ENCODE data around the gene EFCAB11.

EFCAB11 gene

DNA sequence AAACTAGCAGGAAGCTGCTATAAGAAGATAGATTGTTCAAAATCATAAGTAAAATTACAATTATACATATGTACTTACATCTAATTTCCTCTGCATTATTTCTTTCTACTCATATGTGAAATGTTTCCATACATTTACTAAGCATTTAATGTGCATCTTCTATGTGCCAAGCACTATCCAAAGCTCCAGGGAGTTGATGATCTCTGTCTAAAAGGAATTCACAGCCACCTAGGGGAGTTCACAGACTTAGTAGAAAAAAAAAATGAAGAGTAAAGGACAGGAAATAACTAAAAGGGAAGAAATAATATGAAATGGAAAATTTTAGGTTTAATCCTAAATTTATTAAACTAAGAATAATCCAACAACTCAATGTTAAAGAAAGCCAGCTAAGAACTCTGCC is 91.7 kb downstream of the EFCAB11 start:
- Histone ChIP-seq H3K4me3 (ENCODE audit: low read length) (no peak overlapping the region), H3K4me2 (ENCODE audit: low read depth, low read length) (no peak overlapping the region), H3K9me2 (replicated peaks; ENCODE audit: insufficient read depth, low read length) (no peaks in the 10 kb centered on the region), H3K4me1 (ENCODE audit: low read length) (no peaks in the 10 kb centered on the region), H2AFZ (ENCODE audit: low read length) (no peak overlapping the region), H3K27ac (ENCODE audit: low read length) (no peak overlapping the region), H3F3A (ENCODE audit: insufficient read depth, low read length) (no peaks in the 10 kb centered on the region), H3K79me2 (ENCODE audit: low read length) (no peaks in the 10 kb centered on the region), H3K9ac (ENCODE audit: low read length) (no peak overlapping the region), H3K27me3 (replicated peaks; ENCODE audit: insufficient read depth, low read length) (no peaks in the 10 kb centered on the region), H4K20me1 (ENCODE audit: insufficient read depth, low read length) (no peaks in the 10 kb centered on the region), H3K36me3 (replicated peaks; ENCODE audit: insufficient read depth, low read length) (no peaks in the 10 kb centered on the region), H3K9me3 (replicated peaks; ENCODE audit: insufficient read depth, low read length) (no peaks in the 10 kb centered on the region)
- DNase-seq: no peak
- no peak for TF ChIP-seq EZH2phosphoT487 (IDR thresholded peaks at IDR 0.05; ENCODE audit: low read length)
- TF ChIP-seq, protein P1, sequence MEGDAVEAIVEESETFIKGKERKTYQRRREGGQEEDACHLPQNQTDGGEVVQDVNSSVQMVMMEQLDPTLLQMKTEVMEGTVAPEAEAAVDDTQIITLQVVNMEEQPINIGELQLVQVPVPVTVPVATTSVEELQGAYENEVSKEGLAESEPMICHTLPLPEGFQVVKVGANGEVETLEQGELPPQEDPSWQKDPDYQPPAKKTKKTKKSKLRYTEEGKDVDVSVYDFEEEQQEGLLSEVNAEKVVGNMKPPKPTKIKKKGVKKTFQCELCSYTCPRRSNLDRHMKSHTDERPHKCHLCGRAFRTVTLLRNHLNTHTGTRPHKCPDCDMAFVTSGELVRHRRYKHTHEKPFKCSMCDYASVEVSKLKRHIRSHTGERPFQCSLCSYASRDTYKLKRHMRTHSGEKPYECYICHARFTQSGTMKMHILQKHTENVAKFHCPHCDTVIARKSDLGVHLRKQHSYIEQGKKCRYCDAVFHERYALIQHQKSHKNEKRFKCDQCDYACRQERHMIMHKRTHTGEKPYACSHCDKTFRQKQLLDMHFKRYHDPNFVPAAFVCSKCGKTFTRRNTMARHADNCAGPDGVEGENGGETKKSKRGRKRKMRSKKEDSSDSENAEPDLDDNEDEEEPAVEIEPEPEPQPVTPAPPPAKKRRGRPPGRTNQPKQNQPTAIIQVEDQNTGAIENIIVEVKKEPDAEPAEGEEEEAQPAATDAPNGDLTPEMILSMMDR (IDR thresholded peaks at IDR 0.05; ENCODE audit: low read length): no peak
- TF ChIP-seq EZH2 (optimal IDR thresholded peaks at IDR 0.05; ENCODE audit: low read depth, low read length): no peak

DNA sequence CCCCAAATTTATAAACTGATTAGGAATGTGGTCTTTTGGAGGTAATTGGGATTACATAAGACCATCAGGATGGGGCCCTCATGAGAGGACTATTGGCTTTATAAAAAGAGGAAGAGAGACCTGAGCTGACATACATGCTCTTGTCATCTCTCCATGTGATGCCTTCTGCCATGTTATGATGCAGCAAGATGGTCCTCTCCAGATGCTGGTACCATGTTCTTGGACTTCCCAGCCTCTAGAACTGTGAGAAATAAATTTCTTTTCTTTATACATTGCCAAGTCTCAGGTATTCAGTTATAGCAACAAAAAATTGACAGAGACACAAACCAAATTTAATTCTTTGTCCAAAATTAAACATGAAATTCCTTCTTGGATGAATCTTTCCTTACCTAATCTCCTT is 92.9 kb downstream of the EFCAB11 start:
- DNase-seq: no peak
- H3K9ac ChIP-seq (ENCODE audit: low read length): no peak overlapping the region
- no peak overlapping the region for H2AFZ ChIP-seq (ENCODE audit: low read length)
- no peak for TF ChIP-seq EZH2phosphoT487 (IDR thresholded peaks at IDR 0.05; ENCODE audit: low read length)
- no peak for TF ChIP-seq EZH2 (optimal IDR thresholded peaks at IDR 0.05; ENCODE audit: low read depth, low read length)
- TF ChIP-seq, protein P1 (IDR thresholded peaks at IDR 0.05; ENCODE audit: low read length): no peak
- H3K27ac ChIP-seq (ENCODE audit: low read length): no peak overlapping the region
- no peaks in the 10 kb centered on the region for H3K27me3 ChIP-seq (replicated peaks; ENCODE audit: insufficient read depth, low read length)
- no peaks in the 10 kb centered on the region for H3K79me2 ChIP-seq (ENCODE audit: low read length)
- H4K20me1 ChIP-seq (ENCODE audit: insufficient read depth, low read length): no peaks in the 10 kb centered on the region
- no peaks in the 10 kb centered on the region for H3K9me2 ChIP-seq (replicated peaks; ENCODE audit: insufficient read depth, low read length)
- H3F3A ChIP-seq (ENCODE audit: insufficient read depth, low read length): no peaks in the 10 kb centered on the region
- no peak overlapping the region for H3K4me3 ChIP-seq (ENCODE audit: low read length)
- no peaks in the 10 kb centered on the region for H3K9me3 ChIP-seq (replicated peaks; ENCODE audit: insufficient read depth, low read length)
- no peak overlapping the region for H3K4me2 ChIP-seq (ENCODE audit: low read depth, low read length)
- H3K4me1 ChIP-seq (ENCODE audit: low read length): no peaks in the 10 kb centered on the region
- no peaks in the 10 kb centered on the region for H3K36me3 ChIP-seq (replicated peaks; ENCODE audit: insufficient read depth, low read length)

DNA sequence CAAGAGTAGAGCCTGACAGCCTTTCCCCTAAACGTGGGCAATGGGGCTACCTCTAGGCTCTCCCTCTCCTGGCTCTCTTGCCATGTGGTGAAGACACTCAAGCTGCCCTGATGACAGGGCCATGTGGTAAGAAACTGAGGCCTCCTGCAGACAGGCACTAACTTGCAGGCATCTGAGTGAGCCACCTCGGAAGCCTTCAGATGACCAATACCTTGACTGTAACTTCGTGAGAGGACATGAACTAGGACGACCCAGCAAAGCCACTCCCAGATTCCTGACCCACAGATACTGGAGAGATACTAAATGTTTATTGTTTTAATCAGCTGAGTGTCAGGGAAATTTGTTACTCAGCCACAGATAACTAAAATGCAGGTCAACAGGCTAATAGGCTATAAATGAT is 96.4 kb downstream of the EFCAB11 start:
- Histone ChIP-seq H3K27ac (ENCODE audit: low read length) (no peak overlapping the region), H3K9ac (ENCODE audit: low read length) (no peak overlapping the region), H3K27me3 (replicated peaks; ENCODE audit: insufficient read depth, low read length) (no peaks in the 10 kb centered on the region), H3K9me2 (replicated peaks; ENCODE audit: insufficient read depth, low read length) (no peaks in the 10 kb centered on the region), H3K36me3 (replicated peaks; ENCODE audit: insufficient read depth, low read length) (no peaks in the 10 kb centered on the region), H3K79me2 (ENCODE audit: low read length) (no peaks in the 10 kb centered on the region), H2AFZ (ENCODE audit: low read length) (no peak overlapping the region), H4K20me1 (ENCODE audit: insufficient read depth, low read length) (no peaks in the 10 kb centered on the region), H3K4me1 (ENCODE audit: low read length) (no peaks in the 10 kb centered on the region), H3K4me3 (ENCODE audit: low read length) (no peak overlapping the region), H3K9me3 (replicated peaks; ENCODE audit: insufficient read depth, low read length) (no peaks in the 10 kb centered on the region), H3F3A (ENCODE audit: insufficient read depth, low read length) (no peaks in the 10 kb centered on the region), H3K4me2 (ENCODE audit: low read depth, low read length) (no peak overlapping the region)
- no peak for TF ChIP-seq EZH2 (optimal IDR thresholded peaks at IDR 0.05; ENCODE audit: low read depth, low read length)
- TF ChIP-seq, protein P1 (IDR thresholded peaks at IDR 0.05; ENCODE audit: low read length): no peak
- no peak for TF ChIP-seq EZH2phosphoT487 (IDR thresholded peaks at IDR 0.05; ENCODE audit: low read length)
- no peak for DNase-seq

Data from MM.1S (cell line).